Neural cell (in vitro differentiated cells): ENCODE results near the gene MAGI2. TPM values are rescaled to one million over a fixed set of nuclear protein-coding genes. Genes with fewer than 3 reads are reported as not detected.

ENCODE experiments used
- H2AFZ ChIP-seq: fragments of 200-600, 300-800 bp; sonication (generic), shearing (Covaris generic); 2 replicates; pipeline ENCODE4 v1.6.0; 2014; ENCODE audit warnings: low read depth, mild to moderate bottlenecking, antibody characterized with exemption, low read length, moderate library complexity
- H3F3A ChIP-seq: fragments of 200-600 bp; shearing (Covaris generic); 2 replicates; pipeline ENCODE4 v1.6.1; 2016; ENCODE audit warnings: mild to moderate bottlenecking, moderate library complexity, mixed read lengths, antibody characterized with exemption, low read length; ENCODE audit not compliant: insufficient read depth, poor library complexity, severe bottlenecking
- H3K27ac ChIP-seq: fragments of 200-600, 300-800 bp; sonication (generic), shearing (Covaris generic); 2 replicates; pipeline ENCODE4 v1.5.1; 2014; ENCODE audit warnings: mild to moderate bottlenecking, low read length, moderate library complexity
- H3K27me3 ChIP-seq: fragments of 300-800, 200-600 bp; sonication (generic), shearing (Covaris generic); 2 replicates; pipeline ENCODE4 v1.6.0; 2014; ENCODE audit warnings: mild to moderate bottlenecking, low read depth, low read length, moderate library complexity; ENCODE audit not compliant: insufficient read depth
- H3K36me3 ChIP-seq: fragments of 300-800, 200-600 bp; sonication (generic), shearing (Covaris generic); 2 replicates; pipeline ENCODE4 v1.5.1; 2014; ENCODE audit warnings: mild to moderate bottlenecking, antibody characterized with exemption, low read length, moderate library complexity; ENCODE audit not compliant: insufficient read depth
- H3K4me2 ChIP-seq: fragments of 300-800, 200-600 bp; sonication (generic), shearing (Covaris generic); 2 replicates; pipeline ENCODE4 v1.6.0; 2014; ENCODE audit warnings: mild to moderate bottlenecking, low read length
- H3K4me3 ChIP-seq: fragments of 300-800, 200-600 bp; sonication (generic), shearing (Covaris generic); 2 replicates; pipeline ENCODE4 v1.5.1; 2014; ENCODE audit warnings: mild to moderate bottlenecking, low read length, moderate library complexity
- H3K79me2 ChIP-seq: fragments of 200-600 bp; shearing (Covaris generic); replicated peaks from 2 replicates; pipeline ENCODE4 v1.6.0; 2014; ENCODE audit warnings: mild to moderate bottlenecking, low read length, moderate library complexity; ENCODE audit not compliant: insufficient read depth
- H3K9ac ChIP-seq: fragments of 300-800, 200-600 bp; sonication (generic), shearing (Covaris generic); 2 replicates; pipeline ENCODE4 v1.6.1; 2016; ENCODE audit warnings: mild to moderate bottlenecking, low read length, mixed read lengths
- H3K9me2 ChIP-seq: fragments of 200-600 bp; shearing (Covaris generic); 2 replicates; pipeline ENCODE4 v1.6.1; 2016; ENCODE audit warnings: mild to moderate bottlenecking, low read length, mixed read lengths; ENCODE audit not compliant: insufficient read depth
- H3K9me3 ChIP-seq: fragments of 200-600, 300-800 bp; sonication (generic), shearing (Covaris generic); 2 replicates; pipeline ENCODE4 v1.6.1; 2016; ENCODE audit warnings: mild to moderate bottlenecking, mixed run types, low read length, moderate library complexity, mixed read lengths
- H4K20me1 ChIP-seq: fragments of 200-600 bp; shearing (Covaris generic); 2 replicates; pipeline ENCODE4 v1.6.1; 2016; ENCODE audit warnings: mild to moderate bottlenecking, mixed run types; ENCODE audit not compliant: insufficient read depth
- CTCF ChIP-seq: fragments of 450-650 bp; IDR thresholded peaks from 2 replicates; pipeline ENCODE4 v1.5.1; 2014; ENCODE audit warnings: antibody characterized with exemption, mild to moderate bottlenecking, moderate library complexity; ENCODE audit not compliant: poor library complexity, severe bottlenecking
- EP300 ChIP-seq: fragments of 450-650 bp; conservative IDR thresholded peaks from 2 replicates; pipeline ENCODE4 v1.6.1; 2014; ENCODE audit warnings: antibody characterized with exemption, mild to moderate bottlenecking, moderate library complexity; ENCODE audit not compliant: poor library complexity, severe bottlenecking
- EZH2 ChIP-seq: fragments of 200-600, 300-800 bp; shearing (Covaris generic), sonication (generic); IDR thresholded peaks from 2 replicates; pipeline ENCODE4 v1.6.1; 2014; ENCODE audit warnings: antibody characterized with exemption, low read length, borderline replicate concordance, mild to moderate bottlenecking; ENCODE audit not compliant: insufficient read depth, poor library complexity, severe bottlenecking
- MXI1 ChIP-seq: fragments of 450-650 bp; conservative IDR thresholded peaks from 2 replicates; pipeline ENCODE4 v1.6.1; 2014; ENCODE audit warnings: antibody characterized with exemption, mild to moderate bottlenecking; ENCODE audit not compliant: poor library complexity, severe bottlenecking
- POLR2AphosphoS5 ChIP-seq: IDR thresholded peaks from 2 replicates; pipeline ENCODE4 v1.6.1; 2012
- RAD21 ChIP-seq: fragments of 450-650 bp; conservative IDR thresholded peaks from 2 replicates; pipeline ENCODE4 v1.6.1; 2014; ENCODE audit warnings: antibody characterized with exemption, mild to moderate bottlenecking, moderate library complexity
- REST ChIP-seq: IDR thresholded peaks from 2 replicates; pipeline ENCODE4 v1.6.1; 2012; ENCODE audit warnings: borderline replicate concordance
- SMC3 ChIP-seq: fragments of 450-650 bp; conservative IDR thresholded peaks from 2 replicates; pipeline ENCODE4 v1.6.1; 2014; ENCODE audit warnings: antibody characterized with exemption, mild to moderate bottlenecking, moderate library complexity; ENCODE audit not compliant: poor library complexity
- TAF1 ChIP-seq: IDR thresholded peaks from 2 replicates; pipeline ENCODE4 v1.6.1; 2012; ENCODE audit warnings: low read depth
- polyA plus RNA-seq: library from polyadenylated mRNA; depleted of rRNA; stranded (reverse); fragments of >200 nt; gene quantifications from 2 replicates; pipeline ENCODE4 v1.2.3, GENCODE V29; 2014

The MAGI2 gene
- polyA plus RNA-seq, 1 donor from 2014 or later = 19.3 TPM

DNA sequence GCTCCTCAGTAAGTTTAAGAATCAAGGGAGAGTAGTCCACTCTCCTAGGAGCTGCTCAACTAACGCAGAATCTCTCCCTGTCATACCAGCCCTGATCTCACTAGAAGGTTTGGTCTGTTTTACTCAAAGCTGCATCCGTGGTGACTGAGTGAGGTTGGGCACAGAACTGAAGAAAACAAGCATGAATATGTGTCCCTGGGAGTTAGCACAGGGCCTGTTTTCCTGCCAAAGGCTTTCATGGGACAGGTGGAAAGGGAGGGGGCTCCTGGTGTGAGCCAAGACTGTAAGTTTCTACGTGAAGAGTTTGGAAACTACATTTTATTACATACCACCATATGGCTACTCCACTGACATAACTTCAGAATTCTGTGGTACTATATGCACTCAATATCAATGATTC, 705.9 kb downstream of the MAGI2 start:
- H2AFZ ChIP-seq = no peak overlapping the region
- TF ChIP-seq REST = no peak
- no peak for TF ChIP-seq SMC3
- TF ChIP-seq EZH2 = no peak
- TF ChIP-seq POLR2AphosphoS5 = no peak
- no peak for TF ChIP-seq EP300
- no peak for TF ChIP-seq RAD21
- no peak for TF ChIP-seq MXI1
- no peak for TF ChIP-seq CTCF
- no peak for TF ChIP-seq TAF1
- no peaks in the 10 kb centered on the region for H3K36me3 ChIP-seq
- H3K4me2 ChIP-seq = no peak overlapping the region
- H3K9me2 ChIP-seq = no peaks in the 10 kb centered on the region
- no peaks in the 10 kb centered on the region for H3K9me3 ChIP-seq
- H3K79me2 ChIP-seq = peaks cover 65% of the 10 kb centered on the region
- no peaks in the 10 kb centered on the region for H3K27me3 ChIP-seq
- H3F3A ChIP-seq = no peaks in the 10 kb centered on the region
- H3K9ac ChIP-seq = no peak overlapping the region
- no peak overlapping the region for H3K4me3 ChIP-seq
- H4K20me1 ChIP-seq = no peaks in the 10 kb centered on the region
- no peak overlapping the region for H3K27ac ChIP-seq

DNA sequence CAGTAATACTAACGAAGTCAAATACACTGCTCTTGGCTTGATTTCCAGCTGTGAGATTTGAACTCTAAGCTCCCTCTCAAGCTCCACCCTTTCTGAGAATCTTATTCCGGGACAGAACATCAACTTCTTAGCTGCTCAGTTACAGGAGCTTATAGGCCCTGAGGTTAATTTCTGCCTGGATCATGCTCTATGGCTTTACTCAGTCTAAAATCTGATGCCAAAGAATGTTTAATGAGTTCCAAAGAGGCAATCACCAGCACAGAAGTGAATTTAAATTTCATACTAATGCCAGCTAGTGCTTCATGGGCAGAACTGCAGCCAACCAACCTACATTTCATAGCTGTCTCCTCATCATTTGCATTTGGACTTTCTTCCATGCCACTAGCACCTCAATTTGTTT, 707.2 kb downstream of the MAGI2 start:
- Histone ChIP-seq H3K27ac (no peak overlapping the region), H3K27me3 (no peaks in the 10 kb centered on the region), H3K4me2 (no peak overlapping the region), H3K79me2 (peaks cover 66% of the 10 kb centered on the region), H3K36me3 (no peaks in the 10 kb centered on the region), H3F3A (no peaks in the 10 kb centered on the region), H4K20me1 (no peaks in the 10 kb centered on the region), H3K9me3 (no peaks in the 10 kb centered on the region), H3K9ac (no peak overlapping the region), H3K9me2 (no peaks in the 10 kb centered on the region), H2AFZ (no peak overlapping the region), H3K4me3 (no peak overlapping the region)
- TF ChIP-seq CTCF (no peak), EP300 (no peak), SMC3 (no peak), EZH2 (no peak), TAF1 (no peak), POLR2AphosphoS5 (no peak), MXI1 (no peak), REST (no peak), RAD21 (no peak)
